NB4 (cell line): Measurements from ENCODE around the gene AGO4.

Source experiments
- MYC ChIP-seq: IDR thresholded peaks from 2 replicates; pipeline ENCODE4 v1.6.1; 2011; ENCODE audit warnings: low read depth, low read length
- POLR2A ChIP-seq: IDR thresholded peaks from 2 replicates; pipeline ENCODE4 v1.6.1; 2011; ENCODE audit warnings: mild to moderate bottlenecking; ENCODE audit not compliant: insufficient read length; ENCODE audit errors: extremely low read depth

- TF ChIP-seq POLR2A (no peak), MYC (no peak)
Observed at GRCh38 chr1:35834218-35834617, 26.4 kb downstream of the AGO4 start.
